HG03342 (cell line): ENCODE measurements around the gene ARHGEF40.
A peak's percentile ranks its signal among the peaks of the same experiment; 100 is the strongest.

Experiments
- ATAC-seq: cut with Tn5 transposase; IDR thresholded peaks from one replicate; pipeline ENCODE4 v1.9.1; 2021; ENCODE audit warnings: mild to moderate bottlenecking, moderate library complexity; ENCODE audit not compliant: unreplicated experiment

ARHGEF40 gene

GRCh38 chr14:21096438-21096837, 26.3 kb downstream of the ARHGEF40 start:
- ATAC-seq: no peak

GRCh38 chr14:21096978-21097635, 27.0 kb downstream of the ARHGEF40 start:
- no peak for ATAC-seq

- ATAC-seq: no peak
Observed at GRCh38 chr14:21097636-21098075, 27.6 kb downstream of the ARHGEF40 start.

- ATAC-seq: no peak
Observed at GRCh38 chr14:21098076-21098891, 28.2 kb downstream of the ARHGEF40 start, which contains the start of gene ZNF219. ZNF219 (minus strand) TSS chr14:21098655; CDS start chr14:21093591, 5,064 bp downstream.

GRCh38 chr14:21098892-21099595, 28.9 kb downstream of the ARHGEF40 start:
- no peak for ATAC-seq

GRCh38 chr14:21099596-21099985, 29.5 kb downstream of the ARHGEF40 start:
- no peak for ATAC-seq

- no peak for ATAC-seq
Observed at GRCh38 chr14:21100931-21101330, 30.8 kb downstream of the ARHGEF40 start, which contains the start of gene TMEM253. TMEM253 (plus strand) TSS chr14:21101066; CDS start chr14:21101344, 278 bp downstream.

- no peak for ATAC-seq
Observed at GRCh38 chr14:21101802-21102413, 31.8 kb downstream of the ARHGEF40 start.

- no peak for ATAC-seq
Observed at GRCh38 chr14:21102521-21103410, 32.7 kb downstream of the ARHGEF40 start.

- no peak for ATAC-seq
Observed at GRCh38 chr14:21103411-21103709, 33.3 kb downstream of the ARHGEF40 start.

- ATAC-seq: peak; percentile 85
Observed at GRCh38 chr14:21103710-21104447, 33.8 kb downstream of the ARHGEF40 start.

- ATAC-seq: peak; percentile 42
Observed at GRCh38 chr14:21104448-21105060, 34.5 kb downstream of the ARHGEF40 start.

- no peak for ATAC-seq
Observed at GRCh38 chr14:21105095-21105494, 35.0 kb downstream of the ARHGEF40 start.

- no peak for ATAC-seq
Observed at GRCh38 chr14:21106176-21106497, 36.0 kb downstream of the ARHGEF40 start.

GRCh38 chr14:21106498-21107282, 36.6 kb downstream of the ARHGEF40 start:
- ATAC-seq: no peak

GRCh38 chr14:21107283-21107800, 37.2 kb downstream of the ARHGEF40 start:
- ATAC-seq: no peak

GRCh38 chr14:21108791-21109190, 38.7 kb downstream of the ARHGEF40 start:
- no peak for ATAC-seq
